Fibroblast of lung (primary cell): ENCODE results near the gene CACNA1H. TPM values are rescaled to one million over a fixed set of nuclear protein-coding genes. Genes with fewer than 3 reads are reported as not detected.

Experiments
- DNase-seq, 2 donors: peaks; one replicate each; pipeline versions ENCODE4 v3.0.0 to v3.0.0-alpha.2; 2010; ENCODE audit warnings: low read depth in 2 of 2
- H2AFZ ChIP-seq: 2 replicates; pipeline ENCODE4 v1.5.1; 2012; ENCODE audit warnings: low read length, control low read depth, inconsistent platforms
- H3K27ac ChIP-seq: 2 replicates; pipeline ENCODE4 v1.5.1; 2011; ENCODE audit warnings: low read length, control low read depth; ENCODE audit not compliant: insufficient read depth
- H3K27me3 ChIP-seq: 2 replicates; pipeline ENCODE4 v1.5.1; 2011; ENCODE audit warnings: mild to moderate bottlenecking, low read length; ENCODE audit not compliant: control insufficient read depth, insufficient read depth
- H3K36me3 ChIP-seq: 2 replicates; pipeline ENCODE4 v1.5.1; 2011; ENCODE audit warnings: low read length; ENCODE audit not compliant: control insufficient read depth, insufficient read depth
- H3K4me1 ChIP-seq: 2 replicates; pipeline ENCODE4 v1.5.1; 2011; ENCODE audit warnings: low read length; ENCODE audit not compliant: control insufficient read depth, insufficient read depth; ENCODE audit errors: extremely low read depth
- H3K4me2 ChIP-seq: 2 replicates; pipeline ENCODE4 v1.5.1; 2011; ENCODE audit warnings: low read length, control low read depth; ENCODE audit not compliant: insufficient read depth; ENCODE audit errors: extremely low read depth
- H3K4me3 ChIP-seq, 4 experiments: fragments of 200-600 bp in 1 of 4; sonication (generic) in 1 of 4; replicated peaks in 1 of 4; 2 replicates each; pipeline ENCODE4 v1.5.1; 2011 to 2016; ENCODE audit warnings: low read length in 4 of 4, low read depth in 3 of 4, mild to moderate bottlenecking in 3 of 4, control low read depth in 2 of 4, inconsistent platforms in 1 of 4, mixed read lengths in 1 of 4; ENCODE audit not compliant: insufficient read depth in 1 of 4; ENCODE audit errors: control extremely low read depth in 1 of 4
- H3K79me2 ChIP-seq: 2 replicates; pipeline ENCODE4 v1.5.1; 2012; ENCODE audit warnings: mild to moderate bottlenecking, low read length, inconsistent platforms; ENCODE audit not compliant: control insufficient read depth, insufficient read depth
- H3K9ac ChIP-seq: 2 replicates; pipeline ENCODE4 v1.5.1; 2011; ENCODE audit warnings: mild to moderate bottlenecking, low read length, control low read depth; ENCODE audit not compliant: insufficient read depth
- H3K9me3 ChIP-seq: 2 replicates; pipeline ENCODE4 v1.5.1; 2012; ENCODE audit warnings: low read depth, low read length; ENCODE audit not compliant: control insufficient read depth, insufficient read depth
- H4K20me1 ChIP-seq: 2 replicates; pipeline ENCODE4 v1.5.1; 2011; ENCODE audit warnings: low read length; ENCODE audit not compliant: control insufficient read depth, insufficient read depth; ENCODE audit errors: extremely low read depth
- CTCF ChIP-seq, 2 donors: IDR thresholded peaks in 1 of 2; conservative IDR thresholded peaks in 1 of 2; 1 replicate in 1 of 2; 2 replicates in 1 of 2; pipeline ENCODE4 v1.5.1; 2011 to 2012; ENCODE audit warnings: low read length in 2 of 2, control low read depth in 1 of 2, inconsistent platforms in 1 of 2, low read depth in 1 of 2, mild to moderate bottlenecking in 1 of 2
- EZH2 ChIP-seq: IDR thresholded peaks from 2 replicates; pipeline ENCODE4 v1.5.1; 2012; ENCODE audit warnings: low read length, control low read depth, mild to moderate bottlenecking; ENCODE audit errors: missing control alignments
- polyA plus RNA-seq, 2 donors: library from polyadenylated mRNA; depleted of rRNA in 1 of 2; stranded (reverse) in 1 of 2; unstranded in 1 of 2; fragments of >200 nt; gene quantifications; 2 replicates each; pipeline ENCODE4 v1.2.1, GENCODE V29; 2011 to 2012; ENCODE audit warnings: missing spikeins in 1 of 2
- total RNA-seq: library from RNA; depleted of rRNA; stranded (reverse); fragments of >200 nt; gene quantifications from 2 replicates; pipeline ENCODE4 v1.2.1, GENCODE V29; 2014

CACNA1H gene
- total and polyA plus RNA-seq, 2 donors (not counting 1 experiment from before 2014, with no cell fraction given): 1.2 to 10.5 TPM

GRCh38 chr16:1113489-1113888, 39.4 kb upstream of the CACNA1H start:
- Histone ChIP-seq H3K4me1 (no peaks in the 10 kb centered on the region), H3K79me2 (no peaks in the 10 kb centered on the region), H3K36me3 (no peaks in the 10 kb centered on the region), H2AFZ (no peak overlapping the region), H3K4me3 (no peak overlapping the region), H3K9me3 (no peaks in the 10 kb centered on the region), H3K4me2 (no peak overlapping the region), H3K27ac (no peak overlapping the region), H3K27me3 (peaks cover 5% of the 10 kb centered on the region), H3K9ac (no peak overlapping the region), H4K20me1 (no peaks in the 10 kb centered on the region)
- no peak for DNase-seq
- TF ChIP-seq EZH2 (no peak), CTCF (conservative IDR thresholded peaks at IDR 0.05 in 1 of 2, IDR thresholded peaks at IDR 0.05 in 1 of 2; ENCODE audit: low read depth in 1 of 2, low read length in 2 of 2) (no peak)

GRCh38 chr16:1113889-1114526, 38.9 kb upstream of the CACNA1H start:
- Histone ChIP-seq H3K9me3 (no peaks in the 10 kb centered on the region), H3K79me2 (no peaks in the 10 kb centered on the region), H4K20me1 (no peaks in the 10 kb centered on the region), H3K4me1 (no peaks in the 10 kb centered on the region), H3K27ac (no peak overlapping the region), H2AFZ (no peak overlapping the region), H3K4me3 (no peak overlapping the region), H3K27me3 (peaks cover 2% of the 10 kb centered on the region), H3K4me2 (no peak overlapping the region), H3K9ac (no peak overlapping the region), H3K36me3 (no peaks in the 10 kb centered on the region)
- TF ChIP-seq CTCF (conservative IDR thresholded peaks at IDR 0.05 in 1 of 2, IDR thresholded peaks at IDR 0.05 in 1 of 2; ENCODE audit: low read depth in 1 of 2, low read length in 2 of 2) (no peak), EZH2 (no peak)
- DNase-seq: no peak

GRCh38 chr16:1116693-1117077, 36.2 kb upstream of the CACNA1H start:
- Histone ChIP-seq H3K4me3 (no peak overlapping the region), H3K9me3 (no peaks in the 10 kb centered on the region), H4K20me1 (no peaks in the 10 kb centered on the region), H3K4me1 (no peaks in the 10 kb centered on the region), H3K4me2 (no peak overlapping the region), H3K27me3 (no peaks in the 10 kb centered on the region), H3K27ac (no peak overlapping the region), H2AFZ (no peak overlapping the region), H3K79me2 (no peaks in the 10 kb centered on the region), H3K36me3 (no peaks in the 10 kb centered on the region), H3K9ac (no peak overlapping the region)
- TF ChIP-seq CTCF (conservative IDR thresholded peaks at IDR 0.05 in 1 of 2, IDR thresholded peaks at IDR 0.05 in 1 of 2; ENCODE audit: low read depth in 1 of 2, low read length in 2 of 2) (no peak), EZH2 (no peak)
- no peak for DNase-seq
